AG09319 (cell line): ENCODE data around the gene TMEM196.

ENCODE experiments used
- DNase-seq: peaks from one replicate; pipeline ENCODE4 v3.0.0-alpha.2; 2010; ENCODE audit warnings: low read depth; ENCODE audit errors: extremely low read depth
- TF ChIP-seq, protein P1 (sequence below): IDR thresholded peaks from 2 replicates; pipeline ENCODE4 v1.5.1; 2011; ENCODE audit warnings: low read depth, mild to moderate bottlenecking, inconsistent platforms, low read length, moderate library complexity

The TMEM196 gene

DNA sequence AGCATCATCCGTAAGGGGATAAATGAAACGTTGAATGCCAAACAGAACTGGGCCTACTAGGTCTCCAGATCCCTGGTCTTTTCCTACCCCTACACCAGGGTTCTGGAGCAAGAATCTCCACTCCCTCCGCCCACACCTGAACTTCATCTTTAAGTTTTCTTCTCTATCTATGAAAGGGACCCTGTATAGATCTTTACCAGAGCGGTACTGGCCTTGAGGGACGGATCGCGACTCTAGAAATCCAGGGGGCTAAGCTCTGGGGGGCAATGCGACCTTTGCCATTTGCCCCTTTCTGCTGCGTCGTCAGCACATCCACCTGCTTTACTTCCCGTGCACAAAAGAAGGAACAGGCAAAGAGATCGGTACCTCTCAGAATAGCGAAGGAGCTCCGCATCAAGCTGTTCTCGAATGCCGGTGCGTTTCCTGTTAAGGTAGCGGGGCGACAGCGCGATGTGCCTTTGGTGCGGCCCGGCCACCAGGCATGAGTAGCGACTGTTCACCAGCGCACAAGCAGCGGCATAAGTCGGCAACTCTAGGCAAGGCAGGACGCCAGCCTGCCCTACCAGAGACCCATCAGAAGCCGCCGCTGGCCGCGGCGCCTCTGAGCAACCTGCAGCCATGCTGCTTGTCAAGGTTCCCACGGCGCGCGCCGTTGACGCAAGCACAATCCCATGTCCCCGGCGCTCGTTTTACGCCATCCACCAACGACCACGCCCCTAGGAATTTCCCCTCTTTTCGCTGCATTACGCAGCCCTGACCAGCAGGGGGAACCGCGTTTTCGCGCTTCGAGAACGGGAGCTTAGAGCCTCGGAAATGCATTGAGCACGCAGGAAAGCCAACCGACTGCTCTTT lies 64.8 kb downstream of the TMEM196 start, which contains the start of gene POLR1F:
Gene POLR1F (minus strand): TSS at position 641 of the 852 bp plus-strand sequence. CDS start 21 bp downstream, at position 620.
- TF ChIP-seq, protein P1, sequence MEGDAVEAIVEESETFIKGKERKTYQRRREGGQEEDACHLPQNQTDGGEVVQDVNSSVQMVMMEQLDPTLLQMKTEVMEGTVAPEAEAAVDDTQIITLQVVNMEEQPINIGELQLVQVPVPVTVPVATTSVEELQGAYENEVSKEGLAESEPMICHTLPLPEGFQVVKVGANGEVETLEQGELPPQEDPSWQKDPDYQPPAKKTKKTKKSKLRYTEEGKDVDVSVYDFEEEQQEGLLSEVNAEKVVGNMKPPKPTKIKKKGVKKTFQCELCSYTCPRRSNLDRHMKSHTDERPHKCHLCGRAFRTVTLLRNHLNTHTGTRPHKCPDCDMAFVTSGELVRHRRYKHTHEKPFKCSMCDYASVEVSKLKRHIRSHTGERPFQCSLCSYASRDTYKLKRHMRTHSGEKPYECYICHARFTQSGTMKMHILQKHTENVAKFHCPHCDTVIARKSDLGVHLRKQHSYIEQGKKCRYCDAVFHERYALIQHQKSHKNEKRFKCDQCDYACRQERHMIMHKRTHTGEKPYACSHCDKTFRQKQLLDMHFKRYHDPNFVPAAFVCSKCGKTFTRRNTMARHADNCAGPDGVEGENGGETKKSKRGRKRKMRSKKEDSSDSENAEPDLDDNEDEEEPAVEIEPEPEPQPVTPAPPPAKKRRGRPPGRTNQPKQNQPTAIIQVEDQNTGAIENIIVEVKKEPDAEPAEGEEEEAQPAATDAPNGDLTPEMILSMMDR: peak; percentile 93
- DNase-seq: peak; percentile 82

DNA sequence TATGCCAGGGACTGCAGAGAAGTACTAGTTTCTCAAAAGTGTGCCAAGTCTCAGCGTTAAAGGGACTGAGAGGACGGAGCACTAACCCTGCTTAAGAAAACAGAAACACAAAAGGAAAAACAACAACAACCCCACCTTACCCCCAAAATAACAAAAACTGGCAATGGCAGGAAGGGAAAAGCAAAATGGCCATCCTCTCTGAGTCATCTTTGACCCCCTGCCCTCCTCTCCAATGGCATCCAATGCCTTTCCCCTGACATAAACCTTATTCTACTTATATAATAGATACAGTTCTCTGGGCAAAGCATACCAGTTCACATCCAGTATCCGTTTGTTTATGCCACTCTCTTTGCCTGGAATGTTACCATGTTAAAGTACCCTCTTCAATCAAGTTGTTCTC lies 66.2 kb downstream of the TMEM196 start:
- TF ChIP-seq, protein P1: no peak
- DNase-seq: no peak

DNA sequence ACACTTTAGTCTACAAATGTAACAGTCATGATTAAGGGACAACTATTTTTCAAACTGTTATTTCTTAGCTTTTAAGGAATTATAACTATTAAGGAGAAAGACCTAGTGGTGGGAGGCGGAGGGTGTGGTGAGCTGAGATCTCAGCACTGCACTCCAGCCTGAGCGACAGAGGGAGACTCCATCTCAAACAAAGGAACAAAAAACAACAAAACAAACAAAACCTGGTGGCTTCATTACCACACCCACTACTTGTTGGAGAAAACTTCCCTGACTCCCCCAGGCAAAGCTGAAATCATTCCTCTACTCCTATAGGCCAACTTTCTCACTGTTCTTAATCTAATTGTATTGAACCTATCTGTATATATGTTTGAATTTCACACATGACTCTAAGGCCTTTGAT lies 67.8 kb downstream of the TMEM196 start:
- no peak for DNase-seq
- TF ChIP-seq, protein P1: no peak

DNA sequence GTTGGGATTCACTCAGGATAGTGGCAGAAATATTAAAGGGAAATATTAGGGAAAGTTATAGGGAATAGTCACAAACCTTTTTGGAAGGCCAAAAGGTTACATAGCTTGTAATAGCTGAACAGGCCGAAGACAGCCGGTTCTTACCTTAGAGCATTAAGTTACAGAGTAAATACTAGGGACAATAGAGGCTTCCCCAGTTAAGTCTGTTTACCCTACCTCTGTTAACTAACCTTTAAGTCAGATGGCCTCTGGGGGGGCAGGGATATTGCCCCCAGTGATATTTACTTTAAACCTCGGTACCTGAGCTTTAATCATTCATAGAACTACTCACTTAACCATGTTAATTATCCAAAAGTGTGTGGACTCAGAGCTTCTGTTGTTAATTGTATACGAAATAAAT lies 71.9 kb downstream of the TMEM196 start:
- TF ChIP-seq, protein P1: no peak
- DNase-seq: no peak

DNA sequence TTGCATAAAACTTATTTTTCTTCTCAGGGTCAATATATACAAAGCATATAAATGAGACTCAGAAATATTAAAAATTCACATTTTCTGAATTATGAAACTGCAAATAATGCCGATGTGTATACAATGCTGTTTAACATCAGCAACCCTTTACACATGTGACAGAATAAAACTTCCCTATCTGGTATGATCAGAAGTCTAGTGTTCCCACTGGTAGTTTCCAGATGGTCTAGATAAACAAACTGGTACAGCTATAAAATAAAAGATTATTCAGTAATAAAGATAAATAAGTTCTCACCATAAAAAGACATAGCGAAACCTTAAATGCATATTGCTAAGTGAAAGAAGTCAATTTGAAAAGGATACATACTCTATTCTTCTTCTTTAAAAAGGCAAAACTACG lies 72.5 kb downstream of the TMEM196 start:
- DNase-seq: no peak
- TF ChIP-seq, protein P1: no peak

DNA sequence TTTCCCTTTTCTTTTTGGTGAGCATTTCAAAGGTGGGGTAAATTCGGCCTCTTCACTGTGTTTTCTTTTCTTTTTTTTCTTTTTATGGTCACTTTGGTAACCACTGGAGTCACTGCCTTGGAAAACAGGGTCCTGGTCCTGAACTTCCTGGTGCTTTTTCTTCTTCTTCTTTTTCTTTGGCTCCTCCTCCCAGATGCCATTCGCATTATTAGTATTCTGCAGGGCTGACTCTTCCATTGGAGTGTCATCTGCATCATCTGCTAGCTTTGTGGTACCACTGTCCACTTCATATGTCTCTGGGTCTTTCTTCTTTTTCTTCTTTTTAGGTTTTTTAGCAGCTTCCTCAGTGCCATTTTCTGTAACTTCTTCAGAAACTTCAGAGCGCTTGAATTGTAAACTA lies 75.1 kb downstream of the TMEM196 start:
- TF ChIP-seq, protein P1: no peak
- DNase-seq: no peak

DNA sequence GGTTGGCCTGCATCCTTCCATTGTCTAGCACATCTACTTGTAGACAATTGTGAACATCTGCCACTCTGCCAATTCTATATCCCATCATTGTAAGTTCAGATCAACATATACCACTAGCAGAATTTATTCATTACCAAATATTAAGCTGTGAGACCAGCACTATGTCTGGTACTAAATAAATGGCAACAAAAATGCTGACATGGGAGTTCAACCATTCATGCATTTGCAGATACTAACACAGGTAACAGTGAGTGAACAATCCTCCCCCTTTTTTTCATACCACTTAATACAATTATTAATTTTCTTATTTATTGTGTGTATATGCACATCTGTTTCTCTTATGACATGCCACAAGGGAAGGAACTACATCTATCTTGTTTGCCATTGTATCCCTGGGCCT lies 76.5 kb downstream of the TMEM196 start:
- DNase-seq: no peak
- TF ChIP-seq, protein P1: no peak
